GM10266 (cell line): ENCODE results near the gene PDE9A.

ENCODE experiments used
- DNase-seq: peaks from one replicate; pipeline ENCODE4 v3.0.0; 2012; ENCODE audit errors: extremely low spot score
- TF ChIP-seq, protein P1 (sequence below): IDR thresholded peaks from 2 replicates; pipeline ENCODE4 v1.5.1; 2012; ENCODE audit warnings: mild to moderate bottlenecking, low read depth; ENCODE audit not compliant: control insufficient read depth, insufficient read depth; ENCODE audit errors: missing control alignments

Gene PDE9A

DNA sequence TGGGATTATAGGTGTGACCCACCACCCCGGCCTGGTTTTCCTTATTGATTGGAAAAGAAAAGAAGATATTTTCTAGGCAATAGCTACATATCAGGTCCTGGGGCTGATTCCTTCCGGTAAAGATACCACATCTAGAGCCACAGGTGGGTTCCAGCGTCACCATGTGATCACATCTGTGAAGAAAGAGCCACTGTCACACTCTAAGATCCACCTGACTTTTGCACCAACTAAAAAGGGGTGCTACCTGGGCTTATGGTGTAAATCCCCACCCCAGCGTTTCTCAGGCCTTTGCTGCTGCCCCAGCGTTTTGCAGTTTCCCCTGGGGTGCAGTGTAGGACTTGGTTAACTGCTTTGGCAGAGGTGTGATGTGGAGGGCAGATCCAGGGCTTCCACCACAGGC, 22.3 kb upstream of the PDE9A start:
- no peak for DNase-seq
- TF ChIP-seq, protein P1, sequence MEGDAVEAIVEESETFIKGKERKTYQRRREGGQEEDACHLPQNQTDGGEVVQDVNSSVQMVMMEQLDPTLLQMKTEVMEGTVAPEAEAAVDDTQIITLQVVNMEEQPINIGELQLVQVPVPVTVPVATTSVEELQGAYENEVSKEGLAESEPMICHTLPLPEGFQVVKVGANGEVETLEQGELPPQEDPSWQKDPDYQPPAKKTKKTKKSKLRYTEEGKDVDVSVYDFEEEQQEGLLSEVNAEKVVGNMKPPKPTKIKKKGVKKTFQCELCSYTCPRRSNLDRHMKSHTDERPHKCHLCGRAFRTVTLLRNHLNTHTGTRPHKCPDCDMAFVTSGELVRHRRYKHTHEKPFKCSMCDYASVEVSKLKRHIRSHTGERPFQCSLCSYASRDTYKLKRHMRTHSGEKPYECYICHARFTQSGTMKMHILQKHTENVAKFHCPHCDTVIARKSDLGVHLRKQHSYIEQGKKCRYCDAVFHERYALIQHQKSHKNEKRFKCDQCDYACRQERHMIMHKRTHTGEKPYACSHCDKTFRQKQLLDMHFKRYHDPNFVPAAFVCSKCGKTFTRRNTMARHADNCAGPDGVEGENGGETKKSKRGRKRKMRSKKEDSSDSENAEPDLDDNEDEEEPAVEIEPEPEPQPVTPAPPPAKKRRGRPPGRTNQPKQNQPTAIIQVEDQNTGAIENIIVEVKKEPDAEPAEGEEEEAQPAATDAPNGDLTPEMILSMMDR, result no peak

DNA sequence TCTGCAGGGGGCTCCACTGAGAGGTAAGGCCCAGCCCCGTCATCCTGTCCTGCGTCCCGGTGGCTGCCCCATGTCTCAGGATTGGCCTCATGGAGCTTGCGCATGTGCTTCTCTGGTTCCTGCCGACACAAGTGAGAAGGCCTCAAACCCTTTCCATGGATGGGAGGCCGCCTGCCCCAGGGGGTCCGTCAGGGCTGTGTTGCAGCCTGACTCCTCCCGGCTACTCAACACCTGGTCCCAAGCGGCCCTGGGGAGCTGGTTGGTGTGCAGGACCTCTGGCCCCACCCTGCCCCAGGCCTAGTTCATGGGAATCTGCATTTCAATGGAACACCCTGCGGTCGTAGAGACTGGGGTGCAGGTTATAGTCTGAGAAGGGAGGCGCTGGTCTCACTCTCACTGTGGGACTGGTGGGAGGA, 21.1 kb upstream of the PDE9A start:
- DNase-seq, result no peak
- TF ChIP-seq, protein P1, result no peak

DNA sequence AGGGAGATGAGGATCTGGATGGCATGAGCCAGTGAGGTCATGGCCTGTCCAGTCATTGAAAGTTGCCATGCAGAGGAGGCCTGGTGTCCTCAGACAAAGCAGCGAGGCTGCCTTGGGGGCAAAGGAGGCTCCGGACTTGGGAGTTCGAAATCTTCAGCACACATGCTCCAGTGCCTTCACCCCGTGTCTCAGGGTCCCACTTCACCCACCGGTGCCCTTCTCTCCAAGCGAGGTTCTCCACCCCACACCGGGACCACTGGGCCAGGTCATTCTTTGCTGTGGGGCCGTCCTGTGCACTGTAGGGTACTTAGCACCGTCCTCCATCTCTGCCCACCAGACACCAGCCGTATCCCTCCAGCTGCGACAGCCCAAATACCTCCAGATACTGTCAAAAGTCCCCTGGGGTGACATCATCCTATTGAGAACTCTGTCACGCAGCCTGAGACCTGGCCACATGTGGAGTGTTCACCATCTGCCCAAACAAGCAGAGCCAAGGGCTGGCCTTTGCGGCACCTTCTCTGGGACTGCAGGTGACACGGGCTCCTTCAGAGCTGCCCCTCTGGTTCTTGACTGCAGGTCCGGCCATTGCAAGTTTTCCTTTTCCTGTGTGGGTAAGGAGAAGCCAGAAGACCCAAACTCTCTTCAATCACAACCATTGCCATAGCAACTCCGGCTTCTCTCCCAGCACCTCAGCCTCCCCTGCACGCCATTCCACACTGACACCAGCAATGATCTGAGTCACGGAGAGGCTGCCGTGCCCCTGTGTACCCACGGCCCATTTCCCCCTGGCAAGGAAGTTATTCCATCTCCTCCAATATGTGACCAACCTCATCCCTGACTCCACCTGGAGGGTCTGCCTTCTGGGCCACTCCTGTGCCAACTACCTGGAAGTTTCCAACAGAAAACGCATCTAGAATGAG, 20.4 kb upstream of the PDE9A start:
- TF ChIP-seq, protein P1, result no peak
- no peak for DNase-seq

DNA sequence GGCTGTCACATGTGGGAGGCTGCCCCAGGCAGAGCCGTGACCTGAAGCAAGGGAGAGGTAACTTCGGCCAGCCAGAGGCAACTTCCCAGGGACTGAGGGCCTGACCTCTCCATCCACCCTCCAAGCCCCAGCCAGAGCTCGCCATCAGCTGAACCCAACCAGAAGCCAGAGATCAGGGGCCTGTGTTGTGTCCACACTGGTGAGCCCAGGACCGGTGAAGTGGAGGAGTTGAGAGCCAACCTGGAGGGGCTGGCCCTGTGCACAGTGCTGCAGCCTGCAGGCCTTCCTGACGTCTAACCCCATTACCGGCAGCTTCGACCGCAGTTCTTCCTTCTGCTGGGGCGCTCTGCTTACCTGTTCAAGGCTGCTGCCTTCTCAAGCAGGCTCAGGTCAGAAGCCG, 19.6 kb upstream of the PDE9A start:
- TF ChIP-seq, protein P1, result no peak
- DNase-seq, result no peak

DNA sequence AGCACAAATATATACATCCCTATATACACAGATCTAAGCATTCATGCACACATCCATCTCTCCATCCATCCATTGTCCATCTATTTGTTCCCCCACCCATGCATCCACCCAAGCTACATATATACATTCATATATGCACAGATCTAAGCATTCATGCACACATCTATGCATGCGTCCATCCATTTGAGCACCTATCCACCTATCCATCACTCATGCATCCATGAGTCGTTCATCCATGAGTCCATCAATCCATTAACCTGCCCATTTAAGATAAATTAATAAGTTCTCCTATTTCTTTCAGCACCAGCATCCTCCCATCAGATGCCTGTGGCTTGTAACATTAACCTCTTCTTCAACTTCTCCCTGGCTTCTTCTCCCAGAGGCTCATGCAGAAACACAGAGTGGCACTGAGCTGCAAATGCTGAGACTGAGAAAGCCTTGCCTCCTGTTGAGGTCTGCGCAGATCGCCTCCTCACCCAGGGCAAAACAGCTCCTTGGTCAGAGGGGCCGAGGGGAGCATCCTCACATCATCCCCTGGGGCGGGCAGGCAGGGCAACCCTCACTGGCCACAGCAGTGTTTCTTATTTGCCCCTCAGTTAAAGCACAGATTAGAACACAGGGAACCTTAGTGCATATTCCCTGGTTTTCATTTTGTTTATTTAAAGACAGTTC, 17.4 kb upstream of the PDE9A start:
- no peak for DNase-seq
- TF ChIP-seq, protein P1, result no peak

DNA sequence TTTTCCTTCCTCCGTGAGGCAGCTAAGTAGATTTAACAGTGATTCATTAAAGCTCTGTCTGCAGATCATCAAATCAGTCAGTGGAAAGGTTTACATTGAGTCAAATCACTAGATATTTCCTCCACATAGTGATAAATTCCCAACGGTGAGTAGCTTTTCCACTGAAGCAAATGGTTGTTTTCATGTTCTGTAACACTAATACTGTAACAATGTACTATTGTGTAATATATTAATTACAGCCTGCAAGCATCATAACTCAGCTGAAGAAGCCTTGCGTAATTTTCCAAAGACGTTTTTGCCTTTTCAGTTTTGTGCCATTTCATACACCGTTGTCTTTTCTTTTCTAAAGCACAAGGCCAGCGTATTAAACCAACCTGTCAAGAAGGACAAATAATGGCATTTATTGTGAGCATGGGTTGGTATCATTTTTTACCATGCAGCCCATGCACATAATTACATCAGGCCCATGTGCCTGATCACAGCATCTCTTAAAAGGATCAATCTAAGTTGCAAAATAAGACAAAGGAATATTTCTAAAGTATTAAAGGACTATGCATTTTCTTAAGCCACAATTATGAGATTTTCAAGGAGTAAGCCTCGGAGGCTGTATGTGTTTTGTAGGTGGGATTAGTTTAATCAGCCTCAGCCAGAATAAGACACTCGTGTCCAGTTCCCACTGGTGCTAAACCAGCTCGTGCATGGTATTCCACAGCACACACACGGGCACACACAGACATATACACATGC, 16.7 kb upstream of the PDE9A start:
- TF ChIP-seq, protein P1, result no peak
- no peak for DNase-seq
